OCI-LY1 (cell line): Measurements from ENCODE around the gene KRTAP3-1.

ENCODE experiments used
- CTCF ChIP-seq: fragments of 200-600 bp; sonication (generic), shearing (Covaris generic); IDR thresholded peaks from 2 replicates; pipeline ENCODE4 v1.5.1; 2017; ENCODE audit warnings: mild to moderate bottlenecking, antibody characterized with exemption, low read length, moderate library complexity, mixed read lengths
- EZH2 ChIP-seq: fragments of 200-600 bp; sonication (generic), shearing (Covaris generic); IDR thresholded peaks from 2 replicates; pipeline ENCODE4 v1.8.0; 2017; ENCODE audit warnings: borderline replicate concordance, mixed run types, mild to moderate bottlenecking, antibody characterized with exemption, low read length, moderate library complexity, mixed read lengths

DNA sequence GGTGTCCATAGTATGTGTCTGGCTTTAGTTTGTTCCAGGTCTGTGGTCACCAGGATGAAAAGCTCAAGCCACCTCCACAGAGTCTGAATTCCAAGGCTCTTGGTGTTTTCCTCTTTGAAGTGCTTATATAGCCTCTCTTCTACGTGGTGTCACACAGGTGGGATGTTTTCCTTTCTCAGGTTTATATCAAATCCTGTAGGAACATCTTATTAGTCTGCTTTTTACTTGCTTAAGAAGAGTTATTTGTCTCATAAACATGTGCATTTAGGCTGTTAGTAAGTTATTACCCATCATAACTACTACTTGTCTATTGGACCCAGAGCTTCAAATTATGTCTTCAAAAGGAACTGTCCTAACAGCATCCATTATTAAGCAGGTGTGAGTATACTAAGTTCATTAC lies 42.1 kb downstream of the KRTAP3-1 start, which contains the start of gene KRT39:
- TF ChIP-seq CTCF (no peak), EZH2 (no peak)
